Measurements from ENCODE around the gene TRPM8.

GRCh38 chr2:234044157-234044556 is 127.0 kb downstream of the TRPM8 start:
- TF ChIP-seq CTCF (IDR thresholded peaks at IDR 0.05) (no peak), POLR2A (IDR thresholded peaks at IDR 0.05) (no peak)
